ENCODE measurements around the gene PGM2.

GRCh38 chr4:37902738-37903693 lies 76.5 kb downstream of the PGM2 start:
- TF ChIP-seq CTCF (IDR thresholded peaks at IDR 0.05; ENCODE audit: poor library complexity, severe bottlenecking) (no peak), EZH2 (IDR thresholded peaks at IDR 0.05; ENCODE audit: borderline replicate concordance, insufficient read depth, low read length, poor library complexity, severe bottlenecking) (no peak)
